ENCODE data around the gene CEACAM4.

DNA sequence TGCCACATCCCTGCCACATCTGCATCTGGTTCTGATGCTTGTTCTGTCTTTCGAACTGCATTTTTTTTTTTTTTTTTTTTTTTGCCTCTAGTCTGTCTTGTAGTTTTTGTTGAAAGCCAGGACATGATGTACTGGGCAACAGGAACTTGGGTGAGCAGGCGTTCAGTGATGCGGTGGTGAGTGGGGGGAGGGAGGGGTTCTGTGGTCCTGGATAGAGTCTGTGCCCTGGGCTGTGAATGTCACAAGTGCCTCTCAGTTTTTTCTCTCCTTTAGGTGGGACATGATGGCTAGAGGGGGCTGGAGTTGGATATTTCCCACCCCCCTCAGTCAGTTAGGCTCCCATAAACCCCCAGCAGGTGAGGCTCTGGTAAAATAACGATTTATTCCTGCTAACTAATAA lies 3.5 kb downstream of the CEACAM4 start:
- TF ChIP-seq, protein P1, sequence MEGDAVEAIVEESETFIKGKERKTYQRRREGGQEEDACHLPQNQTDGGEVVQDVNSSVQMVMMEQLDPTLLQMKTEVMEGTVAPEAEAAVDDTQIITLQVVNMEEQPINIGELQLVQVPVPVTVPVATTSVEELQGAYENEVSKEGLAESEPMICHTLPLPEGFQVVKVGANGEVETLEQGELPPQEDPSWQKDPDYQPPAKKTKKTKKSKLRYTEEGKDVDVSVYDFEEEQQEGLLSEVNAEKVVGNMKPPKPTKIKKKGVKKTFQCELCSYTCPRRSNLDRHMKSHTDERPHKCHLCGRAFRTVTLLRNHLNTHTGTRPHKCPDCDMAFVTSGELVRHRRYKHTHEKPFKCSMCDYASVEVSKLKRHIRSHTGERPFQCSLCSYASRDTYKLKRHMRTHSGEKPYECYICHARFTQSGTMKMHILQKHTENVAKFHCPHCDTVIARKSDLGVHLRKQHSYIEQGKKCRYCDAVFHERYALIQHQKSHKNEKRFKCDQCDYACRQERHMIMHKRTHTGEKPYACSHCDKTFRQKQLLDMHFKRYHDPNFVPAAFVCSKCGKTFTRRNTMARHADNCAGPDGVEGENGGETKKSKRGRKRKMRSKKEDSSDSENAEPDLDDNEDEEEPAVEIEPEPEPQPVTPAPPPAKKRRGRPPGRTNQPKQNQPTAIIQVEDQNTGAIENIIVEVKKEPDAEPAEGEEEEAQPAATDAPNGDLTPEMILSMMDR (IDR thresholded peaks at IDR 0.05): no peak
- no peak for TF ChIP-seq POLR2A (IDR thresholded peaks at IDR 0.05)

All from esophagus squamous epithelium (tissue), 4 donors.